Activated CD4-positive, CD25-positive, alpha-beta regulatory T cell treated with anti-CD3 and anti-CD28 coated beads, Interleukin-2, amount 50 U/mL, for 24 hours (primary cell): ENCODE measurements around the gene TMEM255B.
A peak's percentile ranks its signal among the peaks of the same experiment; 100 is the strongest.
"Not testable (repeated sequence)": the region's sequence is repeated elsewhere in the genome, so short reads cannot be mapped to it uniquely, and the experiment has no call there.

Experiments
- ATAC-seq, 2 donors: fragments of 150-1000 bp; cut with Tn5 transposase; one replicate each; pipeline ENCODE4 v1.10.0; 2021; ENCODE audit warnings: mild to moderate bottlenecking in 1 of 2, moderate library complexity in 1 of 2

TMEM255B gene

DNA sequence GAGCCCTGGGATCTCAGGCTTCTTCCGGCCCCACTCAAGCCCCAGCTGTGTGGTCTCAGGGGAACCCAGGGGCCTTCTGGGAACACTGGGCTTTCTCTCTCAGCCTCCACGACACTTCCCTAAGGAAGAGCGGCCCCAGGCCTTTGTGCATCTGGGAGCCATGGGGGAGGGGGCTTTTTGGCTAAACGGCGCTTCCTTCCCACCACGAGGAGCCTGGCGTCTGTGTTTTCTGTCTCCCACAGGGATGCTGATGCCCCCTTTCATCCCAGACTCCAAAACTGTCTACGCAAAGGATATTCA is 24.2 kb upstream of the TMEM255B start:
- ATAC-seq, result no peak

- ATAC-seq, result no peak
Measured at GRCh38 chr13:113735194-113735593, 23.8 kb upstream of the TMEM255B start.

GRCh38 chr13:113735750-113736149 is 23.3 kb upstream of the TMEM255B start:
- no peak for ATAC-seq

DNA sequence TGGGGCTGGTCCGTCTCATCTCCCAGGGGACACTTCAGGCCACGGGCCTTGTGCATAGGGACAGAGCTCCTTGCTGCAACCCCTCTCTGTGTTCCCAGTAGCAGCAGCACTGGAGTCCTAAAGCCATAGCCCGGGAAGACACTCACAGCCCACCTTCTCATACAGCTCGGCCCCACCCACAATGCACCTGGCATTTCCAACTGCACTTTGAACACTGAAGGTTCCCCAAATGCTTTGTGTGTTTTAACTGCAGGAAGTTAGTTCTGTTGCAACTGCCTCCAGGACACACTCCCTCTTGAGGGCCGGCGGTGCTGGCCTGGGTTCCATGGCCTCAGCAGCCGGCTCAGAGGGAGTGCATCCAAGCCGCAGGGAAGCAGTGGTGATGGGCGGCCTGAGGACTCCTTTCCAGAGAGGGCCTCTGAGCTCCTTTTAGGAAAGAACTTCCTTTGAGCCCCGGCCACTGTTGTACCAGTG is 22.7 kb upstream of the TMEM255B start:
- no peak for ATAC-seq

DNA sequence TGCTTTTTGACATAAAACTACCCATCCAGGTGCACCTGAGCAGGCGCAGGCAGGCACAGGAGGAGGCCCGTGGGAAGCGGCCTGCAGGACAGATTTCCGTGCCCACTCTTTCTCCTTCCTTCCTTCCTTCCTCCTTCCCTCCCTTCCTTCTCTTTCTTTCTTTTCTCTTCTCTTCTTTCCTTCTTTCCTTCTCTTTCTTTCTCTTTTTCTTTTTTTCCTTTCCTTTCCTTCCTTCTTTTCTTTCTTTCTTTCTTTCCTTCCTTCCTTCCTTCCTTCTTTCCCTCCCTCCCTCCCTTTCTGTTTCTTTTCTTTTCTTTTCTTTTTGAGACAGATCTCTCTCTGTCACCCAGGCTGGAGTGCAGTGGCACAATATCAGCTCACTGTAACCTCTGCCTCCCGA is 21.2 kb upstream of the TMEM255B start:
- ATAC-seq, result no peak

DNA sequence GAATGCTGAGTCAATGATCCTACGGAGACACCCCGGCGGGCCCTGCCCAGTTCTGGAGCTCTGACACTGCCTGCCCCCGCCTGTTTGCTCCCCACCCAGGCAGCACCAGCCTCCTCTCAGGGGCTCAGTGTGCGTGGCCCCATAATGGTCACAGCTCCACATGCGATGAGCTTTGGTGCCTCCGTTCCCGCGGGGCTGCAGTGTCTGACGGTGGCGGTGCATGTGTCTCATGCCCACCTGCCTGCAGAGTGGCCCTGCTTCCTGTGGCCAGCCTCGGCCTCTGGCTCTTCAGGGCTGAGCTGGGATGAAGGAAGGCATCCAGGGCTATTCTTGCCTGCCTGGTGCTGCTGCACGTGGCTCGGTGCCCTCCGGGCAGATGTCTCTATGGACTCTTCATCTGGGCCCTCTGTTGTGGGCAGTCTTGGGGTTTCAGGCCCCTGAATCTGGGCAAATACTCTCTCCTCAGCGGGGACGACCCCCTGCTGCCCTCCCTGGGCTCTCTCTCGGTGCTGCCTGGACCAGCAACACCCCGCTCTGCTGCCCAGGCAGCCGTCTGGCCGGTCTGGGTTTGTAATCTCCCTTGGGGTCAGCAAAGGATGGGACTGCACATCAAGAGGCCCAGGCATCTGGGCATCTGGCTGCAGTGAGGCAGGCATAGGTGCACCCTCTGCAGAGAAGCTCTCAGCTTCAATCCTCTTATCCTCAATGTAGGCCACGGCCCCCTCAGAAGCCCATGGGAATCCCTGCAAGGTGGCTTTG is 19.3 kb upstream of the TMEM255B start:
- no peak for ATAC-seq

DNA sequence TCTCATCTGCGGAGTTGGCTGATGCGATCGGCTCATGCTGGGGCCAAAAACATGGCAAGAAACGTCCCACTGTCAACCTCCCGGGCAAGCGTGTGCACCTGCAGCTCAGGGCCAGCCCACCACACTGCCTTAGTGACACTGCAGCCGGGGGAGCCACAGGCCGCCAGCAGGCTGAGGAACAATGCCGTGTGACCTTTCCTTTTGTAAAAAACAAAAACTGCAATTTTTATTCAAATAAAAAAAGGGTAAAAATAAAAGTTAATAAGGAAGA is 18.8 kb upstream of the TMEM255B start:
- ATAC-seq, result no peak

DNA sequence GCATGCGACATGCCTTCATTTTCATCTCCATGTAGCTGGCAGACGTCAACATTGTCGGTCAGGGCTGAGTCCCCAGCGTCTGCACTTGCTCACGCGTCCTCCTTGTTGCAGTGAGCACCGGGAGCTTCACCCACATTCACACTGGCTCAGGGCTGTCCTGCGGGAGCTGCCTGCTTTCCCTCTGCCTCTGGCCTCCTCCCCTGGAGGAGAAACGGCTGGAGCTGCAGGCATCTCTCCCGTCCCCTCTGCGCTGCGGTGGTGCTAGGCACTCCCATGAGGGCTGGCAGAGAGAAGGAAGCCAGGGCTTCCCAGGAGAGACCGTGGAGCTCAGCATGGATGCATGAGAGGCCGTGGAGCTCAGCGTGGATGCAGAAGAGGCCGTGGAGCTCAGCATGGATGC is 18.4 kb upstream of the TMEM255B start:
- ATAC-seq, result no peak

- peak in 1 of 2 donors; percentile 27 for ATAC-seq
Measured at GRCh38 chr13:113741191-113741668, 17.8 kb upstream of the TMEM255B start.

DNA sequence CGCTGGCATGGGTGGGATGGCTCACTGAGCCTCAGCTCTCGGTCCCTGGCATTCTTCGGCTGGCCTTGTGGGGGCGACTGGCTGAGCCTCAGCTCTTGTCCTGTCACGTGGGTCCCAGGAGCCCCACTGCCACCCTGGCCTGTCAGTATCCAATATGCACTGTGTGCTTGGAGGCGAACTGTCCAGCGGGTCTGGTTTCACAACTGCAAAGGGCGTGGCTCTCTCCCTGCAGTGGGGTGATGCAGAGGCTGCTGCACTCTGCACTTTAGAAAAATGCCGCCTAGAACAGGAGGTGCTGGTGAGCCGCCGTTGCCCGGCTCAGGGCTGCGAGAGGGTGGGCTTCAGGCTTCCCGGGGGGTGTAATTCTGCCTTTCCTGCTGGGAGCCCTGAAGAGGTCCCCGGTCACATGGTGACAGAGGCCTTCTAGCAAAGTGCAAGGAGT is 17.0 kb upstream of the TMEM255B start:
- peak; percentile 44 to 45 for ATAC-seq

DNA sequence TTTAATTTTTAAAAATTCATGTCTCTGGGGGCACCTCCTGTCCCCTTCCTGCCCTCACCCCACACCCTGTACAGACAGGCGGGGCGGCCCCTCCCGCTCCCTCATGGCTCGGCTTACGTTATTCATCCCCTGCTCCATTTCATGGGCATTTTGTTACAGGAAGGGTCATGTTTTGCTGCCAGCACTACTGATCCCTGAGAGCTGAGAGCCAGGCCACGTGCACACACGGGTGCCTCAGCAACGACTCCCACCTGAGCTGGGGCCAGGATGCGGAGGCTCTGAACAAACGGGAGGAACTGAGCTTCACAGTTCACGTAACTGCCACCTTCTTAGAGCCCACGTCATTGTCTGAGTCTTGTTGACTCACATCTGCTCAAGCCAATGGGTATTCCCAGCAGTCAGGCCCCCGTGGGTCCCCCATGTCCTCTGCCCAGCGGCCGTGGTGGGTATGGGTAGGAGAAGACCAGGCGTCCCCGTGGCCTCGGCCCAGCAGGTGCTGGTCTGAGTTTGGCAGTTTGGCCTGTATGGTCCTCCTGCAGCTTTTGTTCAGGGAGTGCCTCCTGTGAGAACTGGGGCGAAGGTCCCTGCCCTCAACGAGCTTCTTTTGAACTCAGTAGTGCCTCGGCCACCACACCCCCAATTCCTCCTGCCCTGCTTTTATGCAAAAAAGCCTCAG is 16.4 kb upstream of the TMEM255B start:
- ATAC-seq, result no peak

GRCh38 chr13:113743366-113744195 is 15.4 kb upstream of the TMEM255B start:
- no peak for ATAC-seq

GRCh38 chr13:113744197-113745000 is 14.6 kb upstream of the TMEM255B start:
- ATAC-seq, result no peak

GRCh38 chr13:113745059-113745458 is 14.0 kb upstream of the TMEM255B start:
- ATAC-seq, result no peak

DNA sequence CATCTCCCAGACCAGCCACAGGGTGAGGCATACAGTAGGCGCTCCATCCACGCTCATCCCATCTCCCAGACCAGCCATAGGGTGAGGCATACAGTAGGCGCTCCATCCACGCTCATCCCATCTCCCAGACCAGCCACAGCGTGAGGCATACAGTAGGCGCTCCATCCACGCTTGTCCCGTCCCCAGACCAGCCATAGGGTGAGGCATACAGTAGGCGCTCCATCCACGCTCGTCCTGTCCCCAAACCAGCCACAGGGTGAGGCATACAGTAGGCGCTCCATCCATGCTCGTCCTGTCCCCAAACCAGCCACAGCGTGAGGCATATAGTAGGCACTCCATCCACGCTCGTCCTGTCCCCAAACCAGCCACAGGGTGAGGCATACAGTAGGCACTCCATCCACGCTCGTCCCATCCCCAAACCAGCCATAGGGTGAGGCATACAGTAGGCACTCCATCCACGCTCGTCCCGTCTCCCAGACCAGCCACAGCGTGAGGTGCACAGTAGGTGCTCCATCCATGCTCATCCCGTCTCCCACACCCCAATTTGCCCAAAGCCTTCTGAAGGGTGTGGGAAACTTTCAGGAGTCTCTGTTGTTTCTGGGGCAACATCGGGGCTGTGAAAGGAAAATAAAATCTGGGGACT is 13.4 kb upstream of the TMEM255B start:
- ATAC-seq, result not testable (repeated sequence)

GRCh38 chr13:113746143-113746525 is 12.9 kb upstream of the TMEM255B start:
- no peak for ATAC-seq

GRCh38 chr13:113746671-113747070 is 12.4 kb upstream of the TMEM255B start:
- ATAC-seq, result no peak

DNA sequence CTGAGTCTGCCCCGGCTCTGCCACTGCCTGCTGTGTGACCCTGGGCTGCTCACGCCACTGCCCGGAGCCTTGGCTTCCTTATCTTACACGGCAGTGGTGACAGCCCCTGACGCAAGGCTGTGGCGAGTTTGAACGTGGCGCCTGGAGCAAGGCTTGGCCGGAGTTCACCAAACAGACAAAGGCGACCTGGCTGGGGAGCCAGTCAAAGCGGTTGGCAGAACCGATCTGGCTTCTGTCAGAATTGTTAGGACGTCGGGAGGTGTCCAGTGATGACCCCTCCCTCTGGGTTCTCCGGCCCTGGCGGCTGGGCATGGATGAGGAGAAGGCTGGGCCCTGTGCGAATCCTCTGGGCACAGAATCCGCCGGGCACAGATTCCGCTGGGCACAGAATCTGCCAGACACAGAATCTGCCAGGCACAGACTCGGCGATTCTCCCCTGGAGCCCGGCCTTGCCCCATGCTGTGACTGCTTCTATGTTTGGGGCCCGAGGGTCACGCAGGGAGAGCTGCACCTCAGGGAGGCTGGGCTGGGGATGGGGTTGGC is 11.7 kb upstream of the TMEM255B start:
- no peak for ATAC-seq

DNA sequence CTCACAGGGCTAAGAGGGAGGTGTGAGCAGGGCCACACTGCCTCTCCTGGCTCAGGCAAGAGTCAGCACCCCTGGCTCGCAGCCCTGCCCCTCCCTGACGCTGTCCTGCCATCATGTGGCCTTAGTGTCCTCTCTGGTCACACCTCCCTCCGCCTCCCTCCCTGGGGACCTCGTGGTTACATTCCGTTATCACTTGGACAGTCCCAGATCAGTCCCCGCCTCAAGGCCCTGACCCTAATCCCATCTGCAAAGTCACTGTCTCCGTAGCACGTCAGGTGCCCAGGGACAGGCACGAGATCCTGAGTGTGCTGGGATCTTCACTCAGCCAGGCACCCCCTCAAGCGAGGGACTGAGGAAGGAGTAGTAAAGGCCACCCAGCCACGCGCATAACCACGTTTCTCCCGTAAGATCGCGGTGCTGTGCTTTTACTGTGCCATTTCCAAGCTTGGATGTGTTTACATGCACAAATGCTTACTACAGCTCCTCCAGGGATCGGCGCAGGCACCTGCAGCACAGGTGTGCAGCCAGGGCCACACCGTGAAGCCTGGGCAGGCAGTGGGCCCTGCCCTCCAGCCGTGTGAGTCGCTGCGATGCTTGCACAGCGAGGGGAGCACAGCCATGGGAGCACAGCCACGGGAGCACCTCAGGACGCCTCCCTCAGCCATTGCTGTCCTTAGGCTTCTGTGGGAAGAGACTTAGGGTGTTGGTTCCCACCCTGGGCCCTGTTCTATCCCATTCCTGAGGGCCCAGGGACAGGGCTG is 10.7 kb upstream of the TMEM255B start:
- ATAC-seq, result no peak

GRCh38 chr13:113748862-113749451 is 10.1 kb upstream of the TMEM255B start:
- no peak for ATAC-seq

DNA sequence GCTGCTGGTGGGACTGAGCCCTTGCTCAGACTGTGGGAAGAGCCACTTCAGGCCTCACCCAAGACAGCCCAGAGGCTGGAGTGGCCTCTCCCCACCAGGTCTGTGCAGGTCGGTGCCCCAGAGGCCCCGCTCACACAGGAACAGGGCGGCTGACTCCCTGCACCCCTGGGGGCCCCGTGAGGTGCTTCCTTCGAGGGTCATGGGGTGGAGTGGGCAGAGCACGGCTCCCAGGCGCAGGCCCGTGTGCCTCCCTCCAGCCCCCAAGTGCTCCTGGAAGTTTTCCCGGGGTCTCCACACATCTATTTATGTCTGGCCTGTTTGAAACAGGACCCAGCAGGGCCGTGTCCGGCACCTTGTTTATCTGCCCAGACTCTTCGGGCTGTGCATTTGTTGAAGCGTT is 9.5 kb upstream of the TMEM255B start:
- ATAC-seq, result no peak
